SK-N-MC (cell line): ENCODE results near the gene NBEA.

Experiments used
- EZH2 ChIP-seq: fragments of 200-600 bp; sonication (generic); IDR thresholded peaks from one replicate; pipeline ENCODE4 v1.6.1; 2017; ENCODE audit warnings: antibody characterized with exemption
- POLR2AphosphoS5 ChIP-seq: IDR thresholded peaks from 2 replicates; pipeline ENCODE4 v1.6.1; 2012; ENCODE audit warnings: mild to moderate bottlenecking, low read depth, low read length, borderline replicate concordance

DNA sequence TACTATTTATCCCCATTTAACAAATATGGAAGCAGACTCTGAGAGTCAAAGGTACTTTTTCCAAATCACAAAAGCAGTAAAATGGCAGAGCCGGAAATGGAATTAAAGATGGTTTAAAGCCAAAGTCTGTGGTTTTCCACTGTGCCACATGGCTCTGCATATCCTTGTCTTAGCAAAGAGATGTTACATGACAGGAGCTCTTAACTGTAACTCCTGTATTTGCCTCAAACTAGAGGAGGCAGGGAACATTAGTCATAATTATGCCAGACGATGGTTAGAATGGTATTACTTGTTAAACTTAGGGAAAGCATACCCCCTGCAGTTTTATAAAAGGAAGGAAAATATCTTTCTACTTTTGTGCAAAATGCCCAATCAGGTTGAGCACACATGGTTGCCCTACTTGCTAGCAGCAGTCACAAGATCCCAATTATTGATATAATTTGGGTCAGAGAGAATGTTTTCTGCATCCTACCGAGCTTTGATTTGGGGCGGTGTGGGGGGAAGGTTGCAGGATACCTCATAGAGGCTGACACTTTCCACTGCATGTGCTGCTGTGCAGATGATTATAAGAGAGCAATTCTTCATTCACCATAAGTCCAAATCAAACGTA, 576.4 kb downstream of the NBEA start:
- TF ChIP-seq EZH2 (no peak), POLR2AphosphoS5 (no peak)
